K562 (cell line): Measurements from ENCODE around the gene IPO13.

Experiments used
- ADNP ChIP-seq: fragments of 200-800 bp; sonication (Bioruptor generic); IDR thresholded peaks from 2 replicates; pipeline ENCODE4 v1.6.1; 2016; ENCODE audit warnings: missing genetic modification characterization, missing compliant biosample characterization
- CBX2 ChIP-seq: fragments of 200-600 bp; sonication (generic); IDR thresholded peaks from one replicate; pipeline ENCODE4 v1.6.1; 2012; ENCODE audit warnings: mild to moderate bottlenecking, low read length, inconsistent platforms; ENCODE audit not compliant: insufficient read depth, poor library complexity, severe bottlenecking
- CTCF ChIP-seq, 3 experiments: IDR thresholded peaks in 2 of 3; conservative IDR thresholded peaks in 1 of 3; 2 replicates each; pipeline ENCODE4 v1.5.1; 2011 to 2012; ENCODE audit warnings: low read length in 3 of 3, mild to moderate bottlenecking in 3 of 3, control low read depth in 2 of 3, improper control_type of control experiment in 1 of 3, inconsistent platforms in 1 of 3, low read depth in 1 of 3, mixed read lengths in 1 of 3, moderate library complexity in 1 of 3; ENCODE audit not compliant: insufficient read depth in 2 of 3
- GABPA ChIP-seq: fragments of 200-800 bp; sonication (Bioruptor generic); conservative IDR thresholded peaks from 2 replicates; pipeline ENCODE4 v1.6.1; 2016; ENCODE audit warnings: low read depth, missing genetic modification characterization, missing compliant biosample characterization
- GATA2 ChIP-seq: sonication (generic); formaldehyde crosslinking; IDR thresholded peaks from 2 replicates; pipeline ENCODE4 v1.4.0; 2020; ENCODE audit warnings: mild to moderate bottlenecking, missing genetic modification reagents
- POLR2AphosphoS5 ChIP-seq: IDR thresholded peaks from 2 replicates; pipeline ENCODE4 v1.6.1; 2011; ENCODE audit warnings: mild to moderate bottlenecking, low read depth, low read length, moderate library complexity; ENCODE audit not compliant: control insufficient read depth, insufficient read depth
- PURB ChIP-seq: sonication (generic); formaldehyde crosslinking; IDR thresholded peaks from 2 replicates; pipeline ENCODE4 v1.9.0; 2021; ENCODE audit warnings: low read depth, mild to moderate bottlenecking, missing genetic modification reagents
- RBBP5 ChIP-seq: fragments of 200-600 bp; sonication (generic); IDR thresholded peaks from 2 replicates; pipeline ENCODE4 v1.6.1; 2012; ENCODE audit warnings: borderline replicate concordance, mild to moderate bottlenecking, low read length, control low read depth, inconsistent platforms; ENCODE audit not compliant: insufficient read depth, poor library complexity, severe bottlenecking
- SMARCB1 ChIP-seq: IDR thresholded peaks from 2 replicates; pipeline ENCODE4 v1.6.1; 2011; ENCODE audit warnings: improper control_type of control experiment, low read depth; ENCODE audit not compliant: insufficient read length
- SNIP1 ChIP-seq: fragments of 450-650 bp; IDR thresholded peaks from 2 replicates; pipeline ENCODE4 v1.7.1; 2017; ENCODE audit warnings: low read depth, mild to moderate bottlenecking
- SRSF3 ChIP-seq: fragments of 200-400 bp; formaldehyde crosslinking; IDR thresholded peaks from 2 replicates; pipeline ENCODE4 v1.6.1; 2016; ENCODE audit warnings: mild to moderate bottlenecking, low read length, moderate library complexity; ENCODE audit not compliant: insufficient read depth
- TEAD4 ChIP-seq, 2 experiments: sonication (generic) in 1 of 2; formaldehyde crosslinking in 1 of 2; IDR thresholded peaks; 2 replicates each; pipeline versions ENCODE4 v1.6.1 to v1.8.0; 2012 to 2022; ENCODE audit warnings: borderline replicate concordance in 1 of 2, inconsistent platforms in 1 of 2, low read length in 1 of 2, mild to moderate bottlenecking in 1 of 2, missing genetic modification reagents in 1 of 2
- ZKSCAN8 ChIP-seq: fragments of 200-800 bp; sonication (Bioruptor generic); IDR thresholded peaks from 2 replicates; pipeline ENCODE4 v1.6.1; 2016; ENCODE audit warnings: missing genetic modification characterization, missing compliant biosample characterization
- ZNF354B ChIP-seq: fragments of 250-450 bp; sonication (Bioruptor Pico); IDR thresholded peaks from 2 replicates; pipeline ENCODE4 v1.4.0; 2020

GRCh38 chr1:43982241-43982640 lies 35.5 kb downstream of the IPO13 start:
- no peak for TF ChIP-seq CTCF (IDR thresholded peaks at IDR 0.05 in 2 of 3, conservative IDR thresholded peaks at IDR 0.05 in 1 of 3; ENCODE audit: insufficient read depth in 2 of 3, low read depth in 1 of 3, low read length in 3 of 3)
- TF ChIP-seq TEAD4 (IDR thresholded peaks at IDR 0.05; ENCODE audit: low read length): no peak
- TF ChIP-seq TEAD4 (CRISPR knock-in tag; IDR thresholded peaks at IDR 0.05; ENCODE audit: borderline replicate concordance): no peak
- no peak for TF ChIP-seq GABPA (tag)
- no peak for TF ChIP-seq POLR2AphosphoS5
- TF ChIP-seq ZNF354B (CRISPR knock-in tag): no peak
- no peak for TF ChIP-seq SMARCB1
- TF ChIP-seq RBBP5: no peak
- no peak for TF ChIP-seq ADNP (tag)
- TF ChIP-seq SNIP1: no peak
- no peak for TF ChIP-seq CBX2
- no peak for TF ChIP-seq PURB
- TF ChIP-seq SRSF3: no peak
- TF ChIP-seq ZKSCAN8 (CRISPR knock-in tag): no peak
- no peak for TF ChIP-seq GATA2 (CRISPR knock-in tag)
